ENCODE measurements around the gene PCCA. TPM values are rescaled to one million over a fixed set of nuclear protein-coding genes. Genes with fewer than 3 reads are reported as not detected.
"Not testable (repeated sequence)": the region's sequence is repeated elsewhere in the genome, so short reads cannot be mapped to it uniquely, and the experiment has no call there.

Gene PCCA
- total RNA-seq, 4 donors from 2014 or later = 24.8 to 122 (median 53.0) TPM

GRCh38 chr13:100566543-100566942, 477.6 kb downstream of the PCCA start:
- Histone ChIP-seq H3K4me1 (no peaks in the 10 kb centered on the region), H3K27me3 (no peaks in the 10 kb centered on the region), H3K4me3 (no peak overlapping the region), H3K9me3 (no peaks in the 10 kb centered on the region), H3K36me3 (no peaks in the 10 kb centered on the region), H3K27ac (no peak overlapping the region)
- no peak for TF ChIP-seq POLR2A (IDR thresholded peaks at IDR 0.05)
- no peak for DNase-seq
- intact Hi-C loops (cut with DNase I; ENCODE audit: low total_unique reads) = no loop called here

- Histone ChIP-seq H3K4me3 (no peak overlapping the region), H3K4me1 (no peaks in the 10 kb centered on the region), H3K27ac (no peak overlapping the region), H3K27me3 (no peaks in the 10 kb centered on the region), H3K9me3 (no peaks in the 10 kb centered on the region), H3K36me3 (no peaks in the 10 kb centered on the region)
- TF ChIP-seq POLR2A (IDR thresholded peaks at IDR 0.05) (no peak), CTCF (IDR thresholded peaks at IDR 0.05) (peak; percentile 37 to 48 (median 41))
- intact Hi-C loops (cut with DNase I; ENCODE audit: low total_unique reads) = no loop called here
- DNase-seq = peak; percentile 25 to 57
These were observed 484.2 kb downstream of the PCCA start for GRCh38 chr13:100573121-100573520.

- intact Hi-C loops (cut with DNase I; ENCODE audit: low total_unique reads); H3K9me3 ChIP-seq; H3K4me3 ChIP-seq; H3K27ac ChIP-seq; H3K36me3 ChIP-seq; DNase-seq; H3K27me3 ChIP-seq; H3K4me1 ChIP-seq: not testable (repeated sequence)
These were observed 488.3 kb downstream of the PCCA start for GRCh38 chr13:100577239-100577638.

Small RNA genes within 50 kb of the gene (small RNA-seq; reads per million reads assigned to genes)
- not detected for gene AL356575.1

Other genes starting within 250 kb of the PCCA start
- gene ZIC5, start 117.3 kb upstream of the PCCA start, total RNA-seq = not detected
- not detected for gene ZIC2, start 107.3 kb upstream of the PCCA start, total RNA-seq